OCI-LY3 (cell line): ENCODE results near the gene USP10.
"Not testable (repeated sequence)": the region's sequence is repeated elsewhere in the genome, so short reads cannot be mapped to it uniquely, and the experiment has no call there.

Experiments
- H2AFZ ChIP-seq: fragments of 200-600, 300-600 bp; shearing (Covaris generic); 2 replicates; pipeline ENCODE4 v1.6.0; 2014; ENCODE audit warnings: antibody characterized with exemption, low read depth, low read length
- H3K27ac ChIP-seq: fragments of 200-600, 300-600 bp; sonication (generic); 2 replicates; pipeline ENCODE4 v1.5.1; 2014; ENCODE audit warnings: mild to moderate bottlenecking, low read length, moderate library complexity, mixed read lengths
- H3K27me3 ChIP-seq: fragments of 200-600, 300-600 bp; sonication (generic); 2 replicates; pipeline ENCODE4 v1.6.1; 2014; ENCODE audit warnings: low read depth, low read length, mixed read lengths
- H3K36me3 ChIP-seq: fragments of 200-600, 300-600 bp; sonication (generic); replicated peaks from 2 replicates; pipeline ENCODE3; 2014; ENCODE audit warnings: low read depth, low read length, mixed read lengths
- H3K4me1 ChIP-seq: fragments of 300-600, 200-600 bp; sonication (generic); 2 replicates; pipeline ENCODE4 v1.6.1; 2014; ENCODE audit warnings: low read length, mixed read lengths
- H3K4me2 ChIP-seq: fragments of 200-600, 300-600 bp; sonication (generic); 2 replicates; pipeline ENCODE4 v1.6.1; 2014; ENCODE audit warnings: low read length, mixed read lengths
- H3K4me3 ChIP-seq: fragments of 300-600, 200-600 bp; sonication (generic); 2 replicates; pipeline ENCODE4 v1.5.1; 2014; ENCODE audit warnings: antibody characterized with exemption, mild to moderate bottlenecking, low read length, moderate library complexity
- H3K79me2 ChIP-seq: fragments of 300-600, 200-600 bp; shearing (Covaris generic); 2 replicates; pipeline ENCODE4 v1.6.1; 2014; ENCODE audit warnings: mild to moderate bottlenecking, low read length, mixed read lengths
- H3K9ac ChIP-seq: fragments of 300-600, 200-600 bp; shearing (Covaris generic); 2 replicates; pipeline ENCODE4 v1.6.0; 2014; ENCODE audit warnings: mild to moderate bottlenecking, low read length, moderate library complexity
- H3K9me3 ChIP-seq: fragments of 200-600, 300-600 bp; shearing (Covaris generic); 2 replicates; pipeline ENCODE4 v1.6.1; 2014; ENCODE audit warnings: low read length, mixed read lengths; ENCODE audit not compliant: insufficient read depth
- H4K20me1 ChIP-seq: fragments of 200-600, 300-600 bp; sonication (generic); 2 replicates; pipeline ENCODE4 v1.6.1; 2016; ENCODE audit warnings: low read length, mixed read lengths; ENCODE audit not compliant: insufficient read depth
- EZH2phosphoT487 ChIP-seq: fragments of 200-600 bp; shearing (Covaris generic); IDR thresholded peaks from 2 replicates; pipeline ENCODE4 v1.6.1; 2018; ENCODE audit warnings: antibody characterized with exemption, mixed run types, low read depth
- TF ChIP-seq, protein P1 (sequence below): fragments of 200-600, 300-600 bp; sonication (generic); IDR thresholded peaks from 2 replicates; pipeline ENCODE4 v1.5.1; 2014; ENCODE audit warnings: antibody characterized with exemption, low read length, low read depth

The USP10 gene

DNA sequence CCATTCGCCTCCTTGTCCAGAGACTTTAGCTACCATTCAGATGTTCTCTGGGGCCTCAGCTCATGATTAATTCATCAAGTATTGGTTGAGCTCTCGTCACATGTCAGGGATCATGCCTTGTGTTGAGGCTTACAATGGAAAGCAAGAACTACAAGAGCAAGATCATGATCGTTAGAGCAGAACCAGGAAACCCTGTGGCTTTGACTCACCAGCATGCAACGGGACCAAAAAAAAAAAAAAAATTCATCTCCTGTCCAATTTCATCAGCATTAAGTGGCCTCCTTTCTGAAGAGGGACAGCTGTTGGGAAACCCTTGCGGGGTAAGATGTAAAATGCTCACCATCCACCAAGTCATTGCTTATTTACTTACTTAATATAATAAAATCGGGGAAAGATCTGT lies 12.1 kb upstream of the USP10 start:
- Histone ChIP-seq H3K27ac (no peak overlapping the region), H3K4me3 (no peak overlapping the region), H3K36me3 (no peaks in the 10 kb centered on the region), H3K9me3 (no peaks in the 10 kb centered on the region), H2AFZ (no peak overlapping the region), H3K4me2 (peak overlapping the region; percentile 28; the same call in 1 of the 2 replicates), H4K20me1 (no peaks in the 10 kb centered on the region), H3K27me3 (peaks cover 38% of the 10 kb centered on the region), H3K79me2 (no peaks in the 10 kb centered on the region), H3K4me1 (peaks cover 5% of the 10 kb centered on the region), H3K9ac (no peak overlapping the region)
- no peak for TF ChIP-seq EZH2phosphoT487
- TF ChIP-seq, protein P1, sequence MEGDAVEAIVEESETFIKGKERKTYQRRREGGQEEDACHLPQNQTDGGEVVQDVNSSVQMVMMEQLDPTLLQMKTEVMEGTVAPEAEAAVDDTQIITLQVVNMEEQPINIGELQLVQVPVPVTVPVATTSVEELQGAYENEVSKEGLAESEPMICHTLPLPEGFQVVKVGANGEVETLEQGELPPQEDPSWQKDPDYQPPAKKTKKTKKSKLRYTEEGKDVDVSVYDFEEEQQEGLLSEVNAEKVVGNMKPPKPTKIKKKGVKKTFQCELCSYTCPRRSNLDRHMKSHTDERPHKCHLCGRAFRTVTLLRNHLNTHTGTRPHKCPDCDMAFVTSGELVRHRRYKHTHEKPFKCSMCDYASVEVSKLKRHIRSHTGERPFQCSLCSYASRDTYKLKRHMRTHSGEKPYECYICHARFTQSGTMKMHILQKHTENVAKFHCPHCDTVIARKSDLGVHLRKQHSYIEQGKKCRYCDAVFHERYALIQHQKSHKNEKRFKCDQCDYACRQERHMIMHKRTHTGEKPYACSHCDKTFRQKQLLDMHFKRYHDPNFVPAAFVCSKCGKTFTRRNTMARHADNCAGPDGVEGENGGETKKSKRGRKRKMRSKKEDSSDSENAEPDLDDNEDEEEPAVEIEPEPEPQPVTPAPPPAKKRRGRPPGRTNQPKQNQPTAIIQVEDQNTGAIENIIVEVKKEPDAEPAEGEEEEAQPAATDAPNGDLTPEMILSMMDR: no peak

DNA sequence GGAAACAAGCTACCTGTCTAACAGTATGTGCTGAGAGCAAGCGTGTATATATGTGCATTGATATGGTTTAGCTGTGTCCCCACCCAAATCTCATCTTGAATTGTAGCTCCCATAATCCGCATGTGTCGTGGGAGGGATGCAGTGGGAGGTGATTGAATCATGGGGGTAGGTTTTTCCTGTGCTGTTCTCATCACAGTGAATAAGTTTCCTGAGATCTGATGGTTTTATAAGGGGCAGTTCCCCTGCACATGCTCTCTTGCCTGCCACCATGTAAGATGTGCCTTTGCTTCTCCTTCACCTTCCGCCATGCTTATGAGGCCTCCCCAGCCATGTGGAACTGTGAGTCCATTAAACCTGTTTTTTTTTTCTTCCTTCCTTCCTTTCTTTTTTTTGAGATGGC lies 11.6 kb upstream of the USP10 start:
- not testable (repeated sequence) for H3K79me2 ChIP-seq, H3K36me3 ChIP-seq, H3K9me3 ChIP-seq, H3K4me3 ChIP-seq, H3K27ac ChIP-seq, H4K20me1 ChIP-seq, H3K4me1 ChIP-seq, H2AFZ ChIP-seq, H3K9ac ChIP-seq, H3K4me2 ChIP-seq
- H3K27me3 ChIP-seq: peaks cover 38% of the 10 kb centered on the region

DNA sequence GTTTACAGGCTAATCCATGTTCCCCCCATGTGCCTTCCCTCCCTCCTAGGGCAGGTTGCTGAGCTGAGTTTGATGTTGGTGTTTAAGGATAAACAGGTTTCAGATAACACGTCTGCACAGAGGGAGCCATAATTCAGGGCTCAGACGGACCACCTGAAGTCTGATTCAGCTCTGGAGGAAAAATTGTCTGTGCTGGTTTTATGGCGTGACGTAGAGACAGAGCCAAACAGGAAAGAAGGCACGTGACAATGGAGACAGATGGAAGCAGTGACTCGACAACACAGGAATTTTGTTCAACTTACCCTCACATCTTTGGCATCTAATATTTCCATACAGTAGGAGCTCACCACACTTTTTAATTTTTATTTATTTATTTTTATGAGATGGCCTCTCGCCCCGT lies 10.7 kb upstream of the USP10 start:
- Histone ChIP-seq H3K9ac (no peak overlapping the region), H2AFZ (no peak overlapping the region), H3K36me3 (no peaks in the 10 kb centered on the region), H3K4me1 (peaks cover 5% of the 10 kb centered on the region), H3K4me2 (no peak overlapping the region), H4K20me1 (no peaks in the 10 kb centered on the region), H3K9me3 (no peaks in the 10 kb centered on the region), H3K27me3 (peaks cover 32% of the 10 kb centered on the region), H3K79me2 (no peaks in the 10 kb centered on the region), H3K4me3 (no peak overlapping the region), H3K27ac (no peak overlapping the region)
- TF ChIP-seq, protein P1: no peak
- no peak for TF ChIP-seq EZH2phosphoT487

DNA sequence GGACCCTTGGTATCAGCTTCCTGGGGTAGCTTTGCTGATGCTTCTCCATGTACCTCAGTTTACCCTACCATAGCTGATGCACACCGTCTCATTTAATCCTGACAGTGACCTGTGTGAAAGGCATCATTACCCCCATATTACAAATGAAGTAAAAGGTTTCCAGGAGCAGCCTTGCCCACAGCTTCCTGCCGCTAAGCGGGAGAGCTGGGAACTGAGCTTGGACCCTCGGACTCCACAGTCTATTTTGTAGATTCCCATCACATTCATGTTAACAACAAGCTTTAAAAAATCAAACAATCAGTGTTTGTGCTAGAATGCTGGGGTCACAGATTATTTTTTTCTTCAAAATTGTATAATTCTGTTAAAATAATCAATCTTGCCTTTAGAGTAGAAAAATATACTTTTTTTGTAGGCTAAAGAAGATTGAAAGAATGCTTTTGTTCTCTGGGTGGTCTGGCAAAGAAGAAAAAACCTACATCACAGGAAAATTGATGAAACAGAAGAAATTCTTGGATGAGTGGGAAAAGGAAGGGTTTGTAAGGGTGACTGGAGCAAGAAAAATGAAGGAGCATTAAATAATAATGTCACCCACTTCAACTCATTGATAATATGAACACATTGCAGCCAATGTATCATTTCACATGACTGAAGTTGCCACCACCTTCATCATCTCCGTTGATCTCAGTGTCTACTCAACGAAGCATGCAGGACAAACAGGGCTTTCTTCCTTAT lies 9.5 kb upstream of the USP10 start:
- Histone ChIP-seq H2AFZ (no peak overlapping the region), H3K4me2 (no peak overlapping the region), H3K27me3 (peaks cover 20% of the 10 kb centered on the region), H3K4me1 (peaks cover 5% of the 10 kb centered on the region), H4K20me1 (no peaks in the 10 kb centered on the region), H3K27ac (no peak overlapping the region), H3K79me2 (no peaks in the 10 kb centered on the region), H3K36me3 (no peaks in the 10 kb centered on the region), H3K9me3 (no peaks in the 10 kb centered on the region), H3K9ac (no peak overlapping the region), H3K4me3 (no peak overlapping the region)
- TF ChIP-seq, protein P1: no peak
